Cardiac fibroblast (primary cell): ENCODE measurements around the gene CHST11.

Experiments
- DNase-seq, 2 donors: peaks; one replicate each; pipeline versions ENCODE4 v3.0.0 to v3.0.0-alpha.2; 2010; ENCODE audit warnings: low read depth in 2 of 2
- H3K4me3 ChIP-seq, 2 donors: replicated peaks in 1 of 2; 1 replicate in 1 of 2; 2 replicates in 1 of 2; pipeline ENCODE4 v1.5.1; 2011; ENCODE audit warnings: low read depth in 2 of 2, low read length in 2 of 2, mild to moderate bottlenecking in 2 of 2, moderate library complexity in 1 of 2
- TF ChIP-seq, protein P1 (sequence below): IDR thresholded peaks from one replicate; pipeline ENCODE4 v1.5.1; 2011; ENCODE audit warnings: low read depth, mild to moderate bottlenecking, low read length, inconsistent platforms

CHST11 gene

DNA sequence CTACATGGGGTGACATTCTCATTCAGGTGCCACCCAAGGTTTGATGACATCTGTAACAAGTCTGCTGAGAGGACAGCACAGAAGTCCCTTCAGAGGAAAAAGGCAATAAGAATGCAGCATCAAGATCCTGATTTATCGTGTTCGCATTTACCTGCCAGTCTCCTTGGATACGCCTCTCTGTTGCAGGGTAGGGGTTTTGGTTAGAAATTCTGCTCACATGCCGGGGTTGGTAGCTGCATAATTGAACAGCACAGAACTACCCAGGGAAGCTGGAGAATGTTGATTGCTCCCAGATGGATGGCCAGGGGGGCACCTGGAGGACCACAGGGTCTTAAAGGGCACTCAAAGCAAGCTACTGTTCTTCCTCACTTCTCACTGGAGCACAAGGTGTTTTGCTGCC lies 31.1 kb upstream of the CHST11 start:
- TF ChIP-seq, protein P1, sequence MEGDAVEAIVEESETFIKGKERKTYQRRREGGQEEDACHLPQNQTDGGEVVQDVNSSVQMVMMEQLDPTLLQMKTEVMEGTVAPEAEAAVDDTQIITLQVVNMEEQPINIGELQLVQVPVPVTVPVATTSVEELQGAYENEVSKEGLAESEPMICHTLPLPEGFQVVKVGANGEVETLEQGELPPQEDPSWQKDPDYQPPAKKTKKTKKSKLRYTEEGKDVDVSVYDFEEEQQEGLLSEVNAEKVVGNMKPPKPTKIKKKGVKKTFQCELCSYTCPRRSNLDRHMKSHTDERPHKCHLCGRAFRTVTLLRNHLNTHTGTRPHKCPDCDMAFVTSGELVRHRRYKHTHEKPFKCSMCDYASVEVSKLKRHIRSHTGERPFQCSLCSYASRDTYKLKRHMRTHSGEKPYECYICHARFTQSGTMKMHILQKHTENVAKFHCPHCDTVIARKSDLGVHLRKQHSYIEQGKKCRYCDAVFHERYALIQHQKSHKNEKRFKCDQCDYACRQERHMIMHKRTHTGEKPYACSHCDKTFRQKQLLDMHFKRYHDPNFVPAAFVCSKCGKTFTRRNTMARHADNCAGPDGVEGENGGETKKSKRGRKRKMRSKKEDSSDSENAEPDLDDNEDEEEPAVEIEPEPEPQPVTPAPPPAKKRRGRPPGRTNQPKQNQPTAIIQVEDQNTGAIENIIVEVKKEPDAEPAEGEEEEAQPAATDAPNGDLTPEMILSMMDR: no peak
- H3K4me3 ChIP-seq: no peak overlapping the region
- DNase-seq: no peak

DNA sequence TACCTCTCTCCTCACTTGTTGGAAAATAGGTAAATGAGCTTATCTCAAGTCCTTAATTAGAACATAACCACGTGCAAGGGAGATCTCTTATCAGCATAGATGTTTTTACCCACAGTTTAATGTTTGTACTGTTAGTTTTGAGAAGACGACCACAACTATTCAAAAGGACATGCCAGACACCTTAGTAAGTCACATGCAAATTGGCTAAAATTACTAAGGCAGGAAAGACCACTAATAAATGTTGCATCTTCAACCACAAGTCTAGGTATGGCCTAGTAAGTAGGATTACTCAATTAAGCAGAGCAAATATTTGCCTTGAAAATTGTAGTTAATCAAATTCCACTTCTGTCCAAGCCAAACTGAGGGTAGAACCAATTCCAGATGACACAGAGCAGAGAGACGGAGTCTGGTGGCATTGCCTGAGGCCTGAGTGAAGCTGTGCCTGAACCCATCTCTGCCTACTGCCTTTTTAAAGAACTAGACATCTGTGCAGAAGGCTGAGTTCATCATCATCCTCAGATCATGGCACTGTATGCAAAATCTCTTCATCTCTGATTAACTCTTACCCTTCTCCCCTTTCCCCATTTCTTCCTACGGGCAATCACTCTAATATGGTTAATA lies 29.7 kb upstream of the CHST11 start:
- peak; percentile 30 to 58 for DNase-seq
- no peak overlapping the region for H3K4me3 ChIP-seq
- TF ChIP-seq, protein P1: no peak

DNA sequence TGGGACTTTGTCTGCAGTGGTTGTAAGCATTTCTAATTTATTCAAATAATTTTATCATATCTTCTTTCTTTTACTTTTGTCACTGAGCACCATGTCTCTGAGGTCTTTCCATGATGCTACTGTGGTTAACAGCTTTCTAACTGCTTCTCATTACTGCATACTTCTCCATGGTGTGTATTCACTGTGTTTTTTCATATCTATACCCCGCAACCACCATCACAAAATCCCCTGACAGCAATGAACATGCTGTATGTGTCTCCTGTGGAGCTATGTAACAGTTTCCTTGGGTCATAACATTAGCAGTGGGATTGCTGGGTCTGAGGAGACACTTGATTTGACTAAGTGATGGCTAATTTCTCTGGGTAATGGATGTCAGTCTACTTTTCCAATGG lies 29.2 kb upstream of the CHST11 start:
- no peak for DNase-seq
- TF ChIP-seq, protein P1: no peak
- no peak overlapping the region for H3K4me3 ChIP-seq

DNA sequence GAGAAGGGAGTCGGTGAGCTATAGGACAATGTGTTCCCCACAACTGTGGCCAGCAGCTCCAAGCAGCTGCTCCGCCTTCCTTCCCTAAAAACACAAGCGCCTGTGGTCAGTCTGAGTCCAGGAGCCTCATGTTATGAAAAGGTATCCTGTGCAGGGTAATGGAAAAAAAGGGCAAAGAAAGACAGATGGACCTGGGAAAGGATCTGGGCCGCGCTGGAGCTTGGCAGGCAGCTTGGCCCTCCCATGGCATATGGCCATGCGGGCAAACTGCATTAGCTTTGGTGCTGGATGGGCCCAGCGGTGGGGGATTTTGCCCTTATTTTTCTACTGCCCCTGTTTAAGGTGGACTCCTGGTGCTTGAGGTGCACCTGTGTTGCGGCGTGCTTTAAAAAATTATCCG lies 23.7 kb upstream of the CHST11 start:
- H3K4me3 ChIP-seq: no peak overlapping the region
- no peak for DNase-seq
- TF ChIP-seq, protein P1: no peak

DNA sequence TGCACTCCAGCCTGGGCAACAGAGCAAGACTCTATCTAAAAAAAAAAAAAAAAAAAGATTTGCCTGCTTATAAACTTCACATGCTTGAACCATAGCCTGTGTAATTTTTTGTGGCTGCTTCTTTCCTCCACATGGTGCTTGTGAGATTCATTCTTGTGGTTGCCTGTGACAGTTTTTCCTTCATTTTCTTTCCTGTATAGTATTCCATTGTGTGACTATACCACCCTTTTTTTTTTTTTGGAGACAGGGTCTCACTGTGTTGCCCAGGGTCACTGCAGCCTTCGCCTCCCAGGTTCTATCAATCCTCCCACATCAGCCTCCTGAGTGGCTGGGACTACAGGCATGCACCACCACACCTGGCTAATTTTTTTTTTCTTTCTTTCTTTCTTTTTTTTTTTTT lies 22.6 kb upstream of the CHST11 start:
- TF ChIP-seq, protein P1: no peak
- no peak for DNase-seq
- no peak overlapping the region for H3K4me3 ChIP-seq

DNA sequence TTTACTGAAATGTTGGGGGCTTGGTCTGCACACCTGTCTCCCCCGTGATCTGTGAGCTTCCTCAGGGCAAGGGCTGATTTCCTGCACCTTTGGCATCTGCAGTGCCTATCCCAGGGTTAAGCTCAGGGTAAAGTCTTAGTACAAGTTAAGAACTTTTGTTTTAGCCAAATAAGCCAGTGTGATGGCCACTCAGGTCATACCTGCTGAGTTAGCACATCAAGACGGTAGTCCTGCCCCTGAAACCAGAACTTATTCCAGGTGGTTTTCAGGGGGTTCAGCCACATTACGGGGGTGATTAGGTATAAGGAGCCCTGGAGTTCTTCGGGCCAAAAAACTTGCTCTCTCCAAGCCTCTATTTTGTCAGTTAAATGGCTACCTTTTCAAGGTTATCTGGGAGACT lies 21.6 kb upstream of the CHST11 start:
- no peak for DNase-seq
- TF ChIP-seq, protein P1: no peak
- H3K4me3 ChIP-seq: no peak overlapping the region

DNA sequence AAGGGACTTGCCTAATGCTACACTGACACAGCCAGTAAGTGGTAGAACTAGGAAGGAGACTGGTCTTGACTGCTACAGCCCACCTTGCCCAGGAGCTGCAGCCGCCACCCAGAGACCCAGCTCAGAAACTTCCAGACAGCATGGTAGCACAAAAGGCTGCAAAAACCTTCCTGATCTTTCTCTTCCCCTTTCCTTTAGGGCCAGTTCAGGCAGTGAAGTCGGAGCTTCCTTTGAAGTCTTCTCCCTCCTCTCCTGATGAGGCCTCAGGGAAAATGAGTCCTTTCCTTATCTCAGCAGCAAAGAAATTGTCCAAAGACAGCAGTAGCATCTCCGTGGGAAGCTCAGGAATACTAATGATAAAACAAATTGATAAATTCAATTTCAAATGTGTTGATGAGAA lies 21.0 kb upstream of the CHST11 start:
- no peak for DNase-seq
- H3K4me3 ChIP-seq: no peak overlapping the region
- TF ChIP-seq, protein P1: no peak
